NCI-H524 (cell line): Measurements from ENCODE around the gene GPRC5A.

Experiments used
- DNase-seq, 2 experiments: peaks; one replicate each; lab custom pipeline; 2025; lab: John Stamatoyannopoulos, UW

GPRC5A gene

DNA sequence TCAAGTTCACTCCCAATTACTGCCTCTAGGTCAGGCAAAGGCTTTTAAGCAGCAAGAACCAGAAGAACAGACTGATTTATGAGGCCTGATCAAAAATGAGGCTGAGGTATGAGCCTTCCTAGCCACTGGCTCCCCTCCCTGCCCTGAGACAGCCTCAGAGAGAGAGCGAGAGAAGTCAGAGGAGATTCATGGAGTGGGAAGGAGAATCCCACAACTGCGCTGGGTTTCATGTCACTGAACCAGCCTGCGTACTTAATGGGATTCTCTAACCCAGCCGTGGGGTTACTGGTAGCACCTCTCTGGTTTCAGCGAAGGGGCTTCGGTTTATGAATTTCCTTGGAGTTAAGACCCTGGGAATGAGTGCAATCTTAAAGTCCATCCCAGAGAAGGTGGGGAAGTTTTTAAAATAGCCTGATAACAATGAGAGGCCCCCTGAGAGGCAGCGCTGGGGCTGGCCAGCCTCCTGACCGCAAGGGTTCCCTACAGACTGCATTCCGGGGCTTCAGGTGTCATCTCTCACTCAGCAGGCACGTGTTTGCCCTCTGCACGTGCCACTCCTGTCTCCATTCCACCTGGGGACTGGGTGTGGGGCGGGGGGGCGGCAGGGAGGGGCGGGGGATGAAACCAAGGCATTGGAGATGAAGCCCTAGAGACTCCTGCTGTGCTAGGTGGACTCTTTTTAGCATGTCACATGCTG lies 6.1 kb upstream of the GPRC5A start:
- no peak for DNase-seq

DNA sequence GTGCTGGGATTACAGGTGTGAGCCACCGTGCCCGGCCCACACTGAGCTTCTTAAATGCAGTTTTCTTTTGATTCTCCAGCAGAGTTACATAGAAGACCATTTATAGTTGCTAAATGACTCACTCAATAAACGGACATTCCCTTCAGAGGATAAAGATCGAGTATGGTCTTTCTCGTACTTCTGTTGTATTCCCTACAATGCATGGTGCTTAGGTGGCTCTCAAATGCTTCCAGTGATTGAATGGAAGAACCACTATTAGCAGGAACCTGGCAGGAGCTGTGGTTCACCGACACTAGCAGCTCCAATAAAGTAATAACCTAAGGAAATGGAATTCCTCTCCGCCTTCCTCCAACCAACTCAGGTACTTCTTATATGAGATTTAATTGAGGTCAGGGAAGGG lies 3.9 kb upstream of the GPRC5A start:
- no peak for DNase-seq

GRCh38 chr12:12889701-12890100 lies 1.7 kb upstream of the GPRC5A start:
- no peak for DNase-seq

GRCh38 chr12:12890543-12891079 lies 751 bp upstream of the GPRC5A start:
- peak; percentile 55 to 71 for DNase-seq

GRCh38 chr12:12891881-12892355 lies 556 bp downstream of the GPRC5A start:
- DNase-seq: no peak

DNA sequence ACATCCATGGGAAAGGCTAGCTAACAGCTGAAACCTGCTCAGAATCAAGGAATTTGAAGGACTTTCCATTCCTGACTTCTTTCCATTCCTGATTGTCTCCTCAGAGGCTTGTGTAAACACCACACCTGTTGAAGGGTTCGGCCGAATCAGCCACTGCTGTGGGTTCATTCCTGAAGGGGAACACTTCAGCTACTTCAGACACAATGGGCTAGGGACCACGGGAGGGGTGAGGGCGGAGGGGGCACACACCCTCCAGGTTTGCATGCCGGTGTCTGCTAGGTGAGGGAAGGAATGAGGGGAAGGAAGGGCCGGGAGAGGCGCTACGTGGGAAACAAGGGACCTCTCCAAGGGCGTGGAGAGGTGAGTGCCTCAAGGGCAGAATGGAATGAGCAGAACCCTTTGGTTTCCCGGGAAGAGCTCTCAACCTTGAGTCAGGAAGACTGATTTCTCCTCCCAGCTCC lies 1.3 kb downstream of the GPRC5A start:
- DNase-seq: no peak

- DNase-seq: no peak
These were observed 2.1 kb downstream of the GPRC5A start for GRCh38 chr12:12893438-12893837.

DNA sequence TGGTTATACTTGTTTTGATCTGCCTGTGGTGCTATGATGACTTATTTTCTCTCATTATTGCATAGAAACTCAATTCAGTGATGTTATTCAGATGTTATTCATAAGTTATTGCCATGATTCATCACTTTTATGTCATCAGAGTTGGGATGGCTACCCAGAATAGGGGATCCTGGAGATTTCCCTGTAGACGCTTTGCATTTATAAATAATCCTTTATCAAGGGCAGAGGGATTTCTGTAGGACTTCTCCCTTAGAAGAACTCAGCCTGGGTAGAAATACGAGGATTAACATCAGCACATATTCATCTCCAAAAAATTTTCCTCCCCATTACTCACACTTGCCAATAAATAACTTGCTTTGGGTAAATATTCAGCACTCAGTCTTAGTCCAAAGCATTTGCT lies 4.9 kb downstream of the GPRC5A start:
- no peak for DNase-seq

DNA sequence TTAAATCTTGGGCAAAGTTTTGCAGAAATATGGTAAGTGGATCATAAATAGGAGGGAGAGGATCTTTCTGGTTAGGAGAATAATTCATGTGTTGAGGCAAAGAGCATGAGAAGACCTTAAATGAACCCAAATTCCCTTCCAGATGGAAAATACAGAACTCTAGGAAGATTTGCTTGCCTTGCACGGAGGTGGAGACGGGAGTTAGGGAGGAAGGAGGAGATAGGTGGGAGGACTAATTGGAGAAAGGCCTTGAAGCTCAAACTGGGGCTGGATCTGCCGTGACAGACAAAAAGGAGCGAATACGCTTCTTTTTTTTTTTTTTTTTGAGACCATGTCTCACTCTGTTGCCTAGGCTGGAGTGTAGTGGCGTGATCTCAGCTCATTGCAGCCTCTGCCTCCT lies 5.9 kb downstream of the GPRC5A start:
- DNase-seq: no peak

- DNase-seq: no peak
These were observed 6.9 kb downstream of the GPRC5A start for GRCh38 chr12:12898136-12898717.

DNA sequence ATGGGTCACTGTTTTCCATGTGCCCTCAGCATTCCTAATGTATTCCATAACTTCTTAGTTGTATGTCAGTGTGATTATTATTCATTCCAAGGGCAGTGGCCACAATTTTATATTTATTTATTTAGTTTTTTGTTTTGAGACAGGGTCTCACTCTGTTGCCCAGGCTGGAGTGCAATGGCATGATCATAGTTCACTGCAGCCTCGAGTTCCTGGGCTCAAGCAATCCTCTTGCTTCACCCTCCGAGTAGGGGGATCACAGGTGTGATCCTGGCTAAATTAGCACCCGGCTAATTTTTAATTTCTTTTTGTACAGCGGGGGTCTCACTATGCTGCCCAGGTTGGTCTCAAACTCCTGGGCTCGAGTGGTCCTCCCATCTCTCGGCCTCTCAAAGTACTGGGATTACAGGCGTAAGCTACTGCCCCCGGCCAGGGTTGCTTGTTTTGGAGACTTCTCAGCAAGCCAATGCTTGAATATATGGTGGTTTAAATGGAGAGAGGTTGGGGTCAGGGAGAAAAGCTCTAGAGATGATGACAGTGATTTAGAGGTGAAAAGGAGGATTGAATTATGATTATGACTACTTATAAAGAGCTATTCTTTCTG lies 7.6 kb downstream of the GPRC5A start:
- no peak for DNase-seq

GRCh38 chr12:12899530-12900380 lies 8.4 kb downstream of the GPRC5A start:
- no peak for DNase-seq

DNA sequence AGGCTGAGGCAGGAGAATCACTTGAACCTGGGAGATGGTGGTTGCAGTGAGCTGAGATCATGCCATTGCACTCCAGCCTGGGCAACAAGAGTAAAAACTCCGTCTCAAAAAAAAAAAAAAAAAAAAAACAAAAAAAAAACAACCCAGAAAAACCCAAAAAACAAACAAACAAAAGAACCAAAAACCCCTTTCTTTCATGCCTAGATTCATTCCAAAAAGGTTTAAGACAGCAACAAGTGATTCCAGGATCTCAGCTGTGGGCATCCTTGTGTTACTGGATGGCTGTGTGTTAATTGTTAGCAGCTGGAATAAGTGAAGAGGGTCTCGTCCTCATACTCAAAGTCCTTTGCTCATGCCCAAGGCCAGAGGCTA lies 9.4 kb downstream of the GPRC5A start:
- DNase-seq: no peak

- no peak for DNase-seq
These were observed 9.9 kb downstream of the GPRC5A start for GRCh38 chr12:12901158-12901791.

DNA sequence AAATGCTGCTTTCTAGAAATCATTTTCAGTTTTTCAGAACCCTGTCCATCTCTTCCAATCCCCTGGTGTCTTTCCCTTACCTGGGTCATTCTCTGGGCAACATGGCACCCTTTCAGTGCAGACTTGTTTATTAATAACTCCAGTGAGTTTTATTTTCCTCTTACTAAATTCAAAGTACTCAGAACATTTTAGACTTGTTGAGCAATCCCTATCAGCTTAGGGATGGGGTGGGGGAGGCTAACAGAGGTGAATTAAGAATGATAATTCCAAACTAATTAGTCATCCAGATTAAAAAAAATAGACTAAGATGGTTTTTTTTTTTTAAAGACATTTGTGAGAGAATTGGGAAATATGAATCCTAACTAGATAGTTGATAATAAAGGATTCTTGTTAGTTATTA lies 10.7 kb downstream of the GPRC5A start:
- no peak for DNase-seq

DNA sequence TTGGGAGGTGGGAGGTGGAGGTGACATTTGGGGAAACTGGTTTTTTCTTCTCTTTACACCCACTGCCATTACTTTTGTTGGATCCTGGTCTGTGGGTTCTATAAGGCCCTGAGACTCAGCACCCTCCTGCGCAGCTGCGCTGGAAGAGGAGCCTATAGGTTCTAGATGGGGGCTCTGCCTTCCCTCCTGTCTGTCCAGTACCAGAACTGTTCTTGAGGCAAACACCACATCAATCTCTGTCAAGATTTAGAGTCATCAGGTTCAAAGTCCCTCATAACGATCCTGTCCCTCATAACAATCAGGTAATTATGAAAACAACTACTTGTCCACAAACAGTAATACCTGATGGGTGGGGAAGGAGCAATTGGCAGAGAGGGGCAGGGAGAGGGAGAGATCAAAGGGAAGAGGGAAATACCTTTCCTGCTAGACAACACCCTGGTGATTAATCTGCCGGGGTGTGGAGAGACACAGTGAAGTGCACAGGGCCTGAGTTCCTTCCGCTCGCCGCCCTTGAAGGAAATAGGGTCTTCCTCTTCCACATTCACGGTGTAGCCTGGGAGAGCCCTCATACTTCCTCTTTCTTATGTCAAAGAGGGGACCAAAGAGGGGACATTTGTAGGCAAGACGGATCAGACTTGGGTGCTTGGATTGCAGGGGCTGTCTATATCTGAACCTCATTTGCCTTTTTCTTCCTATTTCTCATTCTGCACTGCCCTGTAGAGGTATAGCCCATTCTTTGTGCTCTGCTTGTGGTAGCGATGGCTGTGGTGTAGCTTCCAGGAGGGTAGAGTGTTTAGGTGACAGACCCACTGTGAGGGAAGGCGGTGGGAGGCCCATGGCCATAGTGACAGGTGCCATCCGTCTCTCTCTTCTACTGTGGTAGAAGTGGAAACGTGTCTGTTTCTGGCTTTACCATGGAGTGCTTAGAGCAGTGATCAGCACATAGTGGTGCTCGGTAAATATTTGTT lies 12.6 kb downstream of the GPRC5A start:
- no peak for DNase-seq

DNA sequence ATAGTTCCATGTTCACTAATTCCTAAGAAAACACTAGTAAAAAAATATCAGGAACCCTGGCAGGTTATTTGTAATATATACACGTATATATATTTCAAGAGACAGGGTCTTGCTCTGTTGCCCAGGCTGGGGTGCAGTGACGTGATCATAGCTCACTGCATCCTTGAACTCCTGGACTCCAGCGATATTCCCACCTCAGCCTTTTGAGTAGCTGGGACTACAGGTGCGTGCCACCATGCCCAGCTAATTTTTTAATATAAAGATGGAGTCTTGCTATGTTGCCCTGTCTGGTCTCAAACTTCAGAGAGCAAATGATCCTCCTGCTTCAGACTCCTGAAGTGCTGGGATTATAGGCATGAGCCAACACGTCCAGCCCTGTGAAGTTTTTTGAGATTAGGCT lies 16.2 kb downstream of the GPRC5A start:
- no peak for DNase-seq

DNA sequence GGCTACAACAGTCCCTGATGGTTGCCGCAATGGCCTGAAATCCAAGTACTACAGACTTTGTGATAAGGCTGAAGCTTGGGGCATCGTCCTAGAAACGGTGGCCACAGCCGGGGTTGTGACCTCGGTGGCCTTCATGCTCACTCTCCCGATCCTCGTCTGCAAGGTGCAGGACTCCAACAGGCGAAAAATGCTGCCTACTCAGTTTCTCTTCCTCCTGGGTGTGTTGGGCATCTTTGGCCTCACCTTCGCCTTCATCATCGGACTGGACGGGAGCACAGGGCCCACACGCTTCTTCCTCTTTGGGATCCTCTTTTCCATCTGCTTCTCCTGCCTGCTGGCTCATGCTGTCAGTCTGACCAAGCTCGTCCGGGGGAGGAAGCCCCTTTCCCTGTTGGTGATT lies 16.9 kb downstream of the GPRC5A start:
- DNase-seq: no peak

- no peak for DNase-seq
These were observed 17.3 kb downstream of the GPRC5A start for GRCh38 chr12:12908711-12909110.

GRCh38 chr12:12909228-12909994 lies 18.0 kb downstream of the GPRC5A start:
- no peak for DNase-seq
